Peyer's patch (tissue), 4 donors: ENCODE data around the gene CYP4F22. TPM values are rescaled to one million over a fixed set of nuclear protein-coding genes. Genes with fewer than 3 reads are reported as not detected.

Source experiments
- DNase-seq, 3 donors: peaks; one replicate each; pipeline ENCODE4 v3.0.0-alpha.2; 2017 to 2019
- H3K27ac ChIP-seq, 4 donors: fragments of 200-600 bp; sonication (generic); one replicate each; pipeline ENCODE4 v1.5.1; 2016 to 2019
- H3K27me3 ChIP-seq, 2 donors: fragments of 200-600 bp; sonication (generic); one replicate each; pipeline ENCODE4 v1.5.1; 2019
- H3K36me3 ChIP-seq, 3 donors: fragments of 200-600 bp; sonication (generic); one replicate each; pipeline ENCODE4 v1.5.1; 2016 to 2019
- H3K4me1 ChIP-seq, 4 donors: fragments of 200-600 bp; sonication (generic); one replicate each; pipeline ENCODE4 v1.5.1; 2016 to 2019
- H3K4me3 ChIP-seq, 4 donors: fragments of 200-600 bp; sonication (generic); 1 replicate in 3 of 4; 2 replicates in 1 of 4; pipeline ENCODE4 v1.5.1; 2016 to 2019; ENCODE audit warnings: mild to moderate bottlenecking in 1 of 4
- H3K9me3 ChIP-seq, 4 donors: fragments of 200-600 bp; sonication (generic); one replicate each; pipeline ENCODE4 v1.5.1; 2016 to 2019; ENCODE audit warnings: mild to moderate bottlenecking in 1 of 4
- CTCF ChIP-seq, 6 experiments: fragments of 450-650 bp in 4 of 6; fragments of 200-600 bp in 2 of 6; sonication (generic) in 1 of 6; IDR thresholded peaks; one replicate each; pipeline ENCODE4 v1.5.1; 2017 to 2019; ENCODE audit warnings: antibody characterized with exemption in 6 of 6, mild to moderate bottlenecking in 3 of 6, moderate library complexity in 1 of 6
- POLR2A ChIP-seq, 2 donors: fragments of 450-650 bp; IDR thresholded peaks; one replicate each; pipeline ENCODE4 v1.5.1; 2017; ENCODE audit warnings: antibody characterized with exemption in 2 of 2, mild to moderate bottlenecking in 2 of 2, moderate library complexity in 2 of 2
- total RNA-seq, 4 donors: library from RNA; depleted of rRNA; stranded (reverse); fragments of >200 nt; gene quantifications; one replicate each; pipeline ENCODE4 v1.1.0, GENCODE V29; 2016

Gene CYP4F22
- total RNA-seq, 4 donors from 2014 or later, result not detected

GRCh38 chr19:15538774-15539173 is 30.4 kb downstream of the CYP4F22 start:
- Histone ChIP-seq H3K9me3 (no peaks in the 10 kb centered on the region), H3K4me1 (no peaks in the 10 kb centered on the region), H3K27ac (no peak overlapping the region), H3K36me3 (no peaks in the 10 kb centered on the region), H3K27me3 (no peaks in the 10 kb centered on the region), H3K4me3 (no peak overlapping the region)
- no peak for DNase-seq
- TF ChIP-seq CTCF (IDR thresholded peaks at IDR 0.05) (no peak), POLR2A (IDR thresholded peaks at IDR 0.05) (no peak)

GRCh38 chr19:15539638-15540037 is 31.3 kb downstream of the CYP4F22 start:
- H3K36me3 ChIP-seq, result no peaks in the 10 kb centered on the region
- no peak for TF ChIP-seq POLR2A (IDR thresholded peaks at IDR 0.05)
- no peak for TF ChIP-seq CTCF (IDR thresholded peaks at IDR 0.05)
- no peaks in the 10 kb centered on the region for H3K9me3 ChIP-seq
- H3K27ac ChIP-seq, result no peak overlapping the region
- no peaks in the 10 kb centered on the region for H3K27me3 ChIP-seq
- no peak overlapping the region for H3K4me3 ChIP-seq
- no peak for DNase-seq
- H3K4me1 ChIP-seq, result no peaks in the 10 kb centered on the region

GRCh38 chr19:15540435-15540834 is 32.1 kb downstream of the CYP4F22 start:
- Histone ChIP-seq H3K27me3 (no peaks in the 10 kb centered on the region), H3K4me3 (no peak overlapping the region), H3K27ac (no peak overlapping the region), H3K4me1 (no peaks in the 10 kb centered on the region), H3K9me3 (no peaks in the 10 kb centered on the region), H3K36me3 (no peaks in the 10 kb centered on the region)
- TF ChIP-seq POLR2A (IDR thresholded peaks at IDR 0.05) (no peak), CTCF (IDR thresholded peaks at IDR 0.05) (no peak)
- DNase-seq, result no peak

GRCh38 chr19:15544283-15544682 is 36.0 kb downstream of the CYP4F22 start:
- H3K4me1 ChIP-seq, result no peaks in the 10 kb centered on the region
- no peak for DNase-seq
- H3K27me3 ChIP-seq, result no peaks in the 10 kb centered on the region
- no peak overlapping the region for H3K4me3 ChIP-seq
- TF ChIP-seq POLR2A (IDR thresholded peaks at IDR 0.05) (no peak), CTCF (IDR thresholded peaks at IDR 0.05) (no peak)
- no peaks in the 10 kb centered on the region for H3K9me3 ChIP-seq
- H3K36me3 ChIP-seq, result no peaks in the 10 kb centered on the region
- H3K27ac ChIP-seq, result no peak overlapping the region

GRCh38 chr19:15544970-15545369 is 36.6 kb downstream of the CYP4F22 start:
- Histone ChIP-seq H3K27ac (no peak overlapping the region), H3K9me3 (no peaks in the 10 kb centered on the region), H3K36me3 (no peaks in the 10 kb centered on the region), H3K27me3 (no peaks in the 10 kb centered on the region), H3K4me3 (no peak overlapping the region), H3K4me1 (no peaks in the 10 kb centered on the region)
- TF ChIP-seq POLR2A (IDR thresholded peaks at IDR 0.05) (no peak), CTCF (IDR thresholded peaks at IDR 0.05) (no peak)
- DNase-seq, result no peak

- no peak for TF ChIP-seq CTCF (IDR thresholded peaks at IDR 0.05)
- TF ChIP-seq POLR2A (IDR thresholded peaks at IDR 0.05), result no peak
These were observed 40.3 kb downstream of the CYP4F22 start for GRCh38 chr19:15548648-15549047.

More at GRCh38 chr19:15548648-15549047, 40.3 kb downstream of the CYP4F22 start:
- peaks cover 0 to 6% (median 0%) of the 10 kb centered on the region in 4 donors for H3K4me1 ChIP-seq
- DNase-seq, result no peak
- no peaks in the 10 kb centered on the region for H3K27me3 ChIP-seq
- H3K36me3 ChIP-seq, result no peaks in the 10 kb centered on the region
- H3K27ac ChIP-seq, result no peak overlapping the region
- no peak overlapping the region for H3K4me3 ChIP-seq
- no peaks in the 10 kb centered on the region for H3K9me3 ChIP-seq
